A673 (cell line): ENCODE results near the gene MRPL44. TPM values are rescaled to one million over a fixed set of nuclear protein-coding genes. Genes with fewer than 3 reads are reported as not detected.
A peak's percentile ranks its signal among the peaks of the same experiment; 100 is the strongest.

ENCODE experiments used
- BruUV-seq: library from RNA; stranded (reverse); fragments of 400-500 nt; replicated peaks from 2 replicates; lab custom pipeline; 2021; lab: Mats Ljungman, UMichigan
- CTCF ChIA-PET: fragments of 300-600 bp; sonication (Branson Sonifier 250); formaldehyde crosslinking; loops from one replicate; lab custom pipeline; 2022; ENCODE audit warnings: antibody characterized with exemption; lab: Charles Lee
- POLR2A ChIA-PET: fragments of 300-600 bp; sonication (Branson Sonifier 250); formaldehyde crosslinking; loops from one replicate; lab custom pipeline; 2022; ENCODE audit warnings: antibody characterized with exemption; ENCODE audit not compliant: low non-redundant PET; lab: Charles Lee
- DNase-seq: peaks from one replicate; pipeline ENCODE4 v3.0.0-alpha.2; 2015; ENCODE audit warnings: low spot score
- H3K27ac ChIP-seq: fragments of 200-600 bp; sonication (generic); 2 replicates; pipeline ENCODE4 v1.5.1; 2016; ENCODE audit warnings: mixed run types, low read depth, mild to moderate bottlenecking, mixed read lengths, antibody characterized with exemption, low read length; ENCODE audit not compliant: poor library complexity, severe bottlenecking
- H3K27me3 ChIP-seq: fragments of 200-600 bp; sonication (generic); replicated peaks from 2 replicates; pipeline ENCODE4 v1.6.1; 2017; ENCODE audit warnings: mixed run types, low read depth, mild to moderate bottlenecking, mixed read lengths, antibody characterized with exemption, low read length; ENCODE audit not compliant: insufficient read depth, poor library complexity
- H3K36me3 ChIP-seq: fragments of 200-600 bp; sonication (generic); 2 replicates; pipeline ENCODE4 v1.6.1; 2016; ENCODE audit warnings: mixed run types, mild to moderate bottlenecking, mixed read lengths, antibody characterized with exemption, low read length; ENCODE audit not compliant: insufficient read depth, poor library complexity, severe bottlenecking
- H3K4me1 ChIP-seq: fragments of 200-600 bp; sonication (generic); 2 replicates; pipeline ENCODE4 v1.6.1; 2017; ENCODE audit warnings: mixed run types, mild to moderate bottlenecking, mixed read lengths, antibody characterized with exemption, low read length; ENCODE audit not compliant: insufficient read depth, poor library complexity, severe bottlenecking
- H3K4me3 ChIP-seq: fragments of 200-600 bp; sonication (generic); 2 replicates; pipeline ENCODE4 v1.5.1; 2016; ENCODE audit warnings: low read depth, mixed run types, mild to moderate bottlenecking, mixed read lengths, low read length; ENCODE audit not compliant: poor library complexity, severe bottlenecking
- H3K9me3 ChIP-seq: fragments of 200-600 bp; sonication (generic); 2 replicates; pipeline ENCODE4 v1.6.1; 2016; ENCODE audit warnings: mixed run types, low read depth, mild to moderate bottlenecking, mixed read lengths, antibody characterized with exemption, low read length; ENCODE audit not compliant: poor library complexity, severe bottlenecking
- EZH2 ChIP-seq: fragments of 200-600 bp; sonication (generic); IDR thresholded peaks from 2 replicates; pipeline ENCODE4 v1.6.1; 2017; ENCODE audit warnings: borderline replicate concordance, low read depth, mild to moderate bottlenecking, mixed read lengths, antibody characterized with exemption, low read length; ENCODE audit not compliant: poor library complexity, severe bottlenecking
- intact Hi-C: fragments of 100-400 bp; cut with micrococcal nuclease; formaldehyde crosslinking; loops from one replicate; pipeline ENCODE4 v1.10.0; 2022; ENCODE audit not compliant: unreplicated experiment
- total RNA-seq: library from RNA; stranded (reverse); gene quantifications from 2 replicates; pipeline ENCODE4 v1.2.3, GENCODE V29; 2021
- TF ChIP-seq, protein P1 (sequence below): fragments of 300-800, 200-600 bp; sonication (generic); conservative IDR thresholded peaks from 2 replicates; pipeline ENCODE4 v1.5.1; 2017; ENCODE audit warnings: low read depth, mild to moderate bottlenecking, antibody characterized with exemption, low read length, moderate library complexity, mixed read lengths

MRPL44 gene
- total RNA-seq, 1 experiment from 2014 or later = 38.3 TPM

GRCh38 chr2:223991611-223992010 is 34.3 kb downstream of the MRPL44 start:
- H3K27me3 ChIP-seq = no peaks in the 10 kb centered on the region
- no peaks in the 10 kb centered on the region for H3K9me3 ChIP-seq
- TF ChIP-seq, protein P1, sequence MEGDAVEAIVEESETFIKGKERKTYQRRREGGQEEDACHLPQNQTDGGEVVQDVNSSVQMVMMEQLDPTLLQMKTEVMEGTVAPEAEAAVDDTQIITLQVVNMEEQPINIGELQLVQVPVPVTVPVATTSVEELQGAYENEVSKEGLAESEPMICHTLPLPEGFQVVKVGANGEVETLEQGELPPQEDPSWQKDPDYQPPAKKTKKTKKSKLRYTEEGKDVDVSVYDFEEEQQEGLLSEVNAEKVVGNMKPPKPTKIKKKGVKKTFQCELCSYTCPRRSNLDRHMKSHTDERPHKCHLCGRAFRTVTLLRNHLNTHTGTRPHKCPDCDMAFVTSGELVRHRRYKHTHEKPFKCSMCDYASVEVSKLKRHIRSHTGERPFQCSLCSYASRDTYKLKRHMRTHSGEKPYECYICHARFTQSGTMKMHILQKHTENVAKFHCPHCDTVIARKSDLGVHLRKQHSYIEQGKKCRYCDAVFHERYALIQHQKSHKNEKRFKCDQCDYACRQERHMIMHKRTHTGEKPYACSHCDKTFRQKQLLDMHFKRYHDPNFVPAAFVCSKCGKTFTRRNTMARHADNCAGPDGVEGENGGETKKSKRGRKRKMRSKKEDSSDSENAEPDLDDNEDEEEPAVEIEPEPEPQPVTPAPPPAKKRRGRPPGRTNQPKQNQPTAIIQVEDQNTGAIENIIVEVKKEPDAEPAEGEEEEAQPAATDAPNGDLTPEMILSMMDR = no peak
- TF ChIP-seq EZH2 = no peak
- POLR2A ChIA-PET = no interaction called here
- DNase-seq = no peak
- peaks cover 47% of the 10 kb centered on the region for H3K36me3 ChIP-seq
- H3K4me1 ChIP-seq = peaks cover 12% of the 10 kb centered on the region
- intact Hi-C loops = no loop called here
- no peak overlapping the region for H3K4me3 ChIP-seq
- CTCF ChIA-PET = interaction anchor here (1.0 to 2.8 kb wide), 2 partner anchors 47 to 71 kb away, joined by 4 to 12 read pairs; partner anchors contain the start of gene SERPINE2
- no peak overlapping the region for H3K27ac ChIP-seq
- no TSS peak for BruUV-seq

- H3K9me3 ChIP-seq = no peaks in the 10 kb centered on the region
- H3K36me3 ChIP-seq = peaks cover 48% of the 10 kb centered on the region
- H3K27ac ChIP-seq = peak overlapping the region; percentile 54
- BruUV-seq = no TSS peak
- intact Hi-C loops = loop anchor here (1.0 to 2.0 kb wide), 3 partner anchors 144 to 365 kb away; no protein-coding TSS in a partner anchor
- peaks cover 21% of the 10 kb centered on the region for H3K4me1 ChIP-seq
- no peaks in the 10 kb centered on the region for H3K27me3 ChIP-seq
- ChIA-PET POLR2A (no interaction called here), CTCF (interaction anchor here (0.6 to 2.8 kb wide), 19 partner anchors 12 to 583 kb away, joined by 3 to 70 read pairs (median 4); partner anchors contain the start of gene SERPINE2)
- H3K4me3 ChIP-seq = no peak overlapping the region
- peak; percentile 92 for DNase-seq
- no peak for TF ChIP-seq EZH2
- TF ChIP-seq, protein P1 = peak; percentile 91
Observed at GRCh38 chr2:223993634-223994232, 36.5 kb downstream of the MRPL44 start.

DNA sequence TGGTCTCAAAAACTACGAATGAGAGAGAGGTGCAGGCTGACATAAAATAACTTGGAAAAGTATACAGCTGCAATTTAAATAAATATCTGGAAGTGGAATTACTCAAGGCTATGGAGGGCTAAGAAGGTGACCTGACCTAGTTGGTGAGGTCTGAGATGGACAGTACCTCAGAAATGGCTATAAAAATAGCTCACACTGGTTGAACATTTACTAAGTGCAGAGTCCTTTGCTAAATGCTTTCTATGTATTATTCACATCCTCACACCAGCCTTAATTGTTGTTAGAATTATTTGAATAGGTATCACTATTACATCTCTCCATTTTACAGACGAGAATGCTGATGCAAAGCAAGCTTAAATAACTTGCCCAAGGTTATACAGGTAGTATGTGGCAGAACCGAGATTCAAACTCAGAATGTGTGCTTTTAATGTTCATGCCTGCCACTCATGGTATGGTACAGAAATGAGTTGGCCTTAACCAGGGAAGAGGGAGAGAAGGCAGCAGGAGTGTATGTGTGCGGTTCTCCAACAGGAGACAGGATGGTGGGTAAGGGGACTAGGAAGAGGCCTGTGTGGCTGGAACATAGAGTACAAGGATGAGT is 37.4 kb downstream of the MRPL44 start:
- ChIA-PET POLR2A (no interaction called here), CTCF (interaction anchor here (0.9 to 2.4 kb wide), 2 partner anchors 13 to 289 kb away, joined by 3 to 70 read pairs; no protein-coding TSS in a partner anchor)
- no TSS peak for BruUV-seq
- Histone ChIP-seq H3K27ac (peak overlapping the region; percentile 54), H3K4me3 (no peak overlapping the region), H3K9me3 (no peaks in the 10 kb centered on the region), H3K4me1 (peaks cover 30% of the 10 kb centered on the region), H3K36me3 (peaks cover 50% of the 10 kb centered on the region), H3K27me3 (no peaks in the 10 kb centered on the region)
- no peak for DNase-seq
- TF ChIP-seq, protein P1 = no peak
- TF ChIP-seq EZH2 = no peak
- intact Hi-C loops = loop anchor here (2.0 kb wide), 1 partner anchor 364 kb away; no protein-coding TSS in a partner anchor
